Measurements from ENCODE around the gene HOXA10. TPM values are rescaled to one million over a fixed set of nuclear protein-coding genes. Genes with fewer than 3 reads are reported as not detected.
A peak's percentile ranks its signal among the peaks of the same experiment; 100 is the strongest.

HOXA10 gene
- total RNA-seq, 4 donors from 2014 or later = 24.6 to 61.2 (median 40.0) TPM

DNA sequence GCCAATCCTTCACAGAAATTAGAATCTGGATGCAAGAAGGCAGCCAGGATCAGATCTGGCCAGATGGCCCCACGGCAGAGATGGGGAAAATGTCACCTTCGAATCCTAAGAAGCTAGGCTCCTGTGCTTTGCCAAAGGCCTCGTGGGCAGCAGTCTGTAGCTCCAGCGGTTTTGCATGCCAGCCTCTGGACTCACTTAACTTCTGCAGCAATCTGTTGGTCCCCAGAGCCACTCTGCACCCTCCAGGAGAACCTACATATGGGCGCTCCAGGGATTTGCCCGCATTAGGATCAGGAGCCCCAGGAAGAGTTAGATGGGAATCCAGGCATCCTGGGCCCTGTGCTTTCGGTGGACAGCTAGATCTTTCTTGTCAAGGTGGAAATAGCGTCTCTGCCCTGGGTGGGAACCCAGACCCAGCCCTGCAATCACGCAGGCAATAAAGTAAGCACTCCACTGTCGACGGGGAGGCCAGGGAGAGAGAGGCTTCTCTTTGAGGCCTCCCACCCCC, 35.9 kb upstream of the HOXA10 start:
- Histone ChIP-seq H3K4me3 (no peak overlapping the region), H3K36me3 (no peaks in the 10 kb centered on the region), H3K9me3 (no peaks in the 10 kb centered on the region), H3K27ac (no peak overlapping the region), H3K4me1 (peaks cover 6 to 9% of the 10 kb centered on the region in 2 donors), H3K27me3 (peaks cover 19 to 48% (median 45%) of the 10 kb centered on the region in 3 donors)
- no peak for TF ChIP-seq POLR2A (IDR thresholded peaks at IDR 0.05)
- TF ChIP-seq, protein P1, sequence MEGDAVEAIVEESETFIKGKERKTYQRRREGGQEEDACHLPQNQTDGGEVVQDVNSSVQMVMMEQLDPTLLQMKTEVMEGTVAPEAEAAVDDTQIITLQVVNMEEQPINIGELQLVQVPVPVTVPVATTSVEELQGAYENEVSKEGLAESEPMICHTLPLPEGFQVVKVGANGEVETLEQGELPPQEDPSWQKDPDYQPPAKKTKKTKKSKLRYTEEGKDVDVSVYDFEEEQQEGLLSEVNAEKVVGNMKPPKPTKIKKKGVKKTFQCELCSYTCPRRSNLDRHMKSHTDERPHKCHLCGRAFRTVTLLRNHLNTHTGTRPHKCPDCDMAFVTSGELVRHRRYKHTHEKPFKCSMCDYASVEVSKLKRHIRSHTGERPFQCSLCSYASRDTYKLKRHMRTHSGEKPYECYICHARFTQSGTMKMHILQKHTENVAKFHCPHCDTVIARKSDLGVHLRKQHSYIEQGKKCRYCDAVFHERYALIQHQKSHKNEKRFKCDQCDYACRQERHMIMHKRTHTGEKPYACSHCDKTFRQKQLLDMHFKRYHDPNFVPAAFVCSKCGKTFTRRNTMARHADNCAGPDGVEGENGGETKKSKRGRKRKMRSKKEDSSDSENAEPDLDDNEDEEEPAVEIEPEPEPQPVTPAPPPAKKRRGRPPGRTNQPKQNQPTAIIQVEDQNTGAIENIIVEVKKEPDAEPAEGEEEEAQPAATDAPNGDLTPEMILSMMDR (IDR thresholded peaks at IDR 0.05 in 4 of 5, conservative IDR thresholded peaks at IDR 0.05 in 1 of 5) = no peak
- ATAC-seq = no peak
- no peak for DNase-seq
- intact Hi-C loops (cut with DNase I; ENCODE audit: low total_unique reads) (no loop called here), in situ Hi-C loops (cut with MboI; ENCODE audit: low sequenced_read_pairs in 4 of 4) (loop anchor here (5.0 to 25.0 kb wide), 7 partner anchors 352 to 805 kb away; no protein-coding TSS in a partner anchor)

DNA sequence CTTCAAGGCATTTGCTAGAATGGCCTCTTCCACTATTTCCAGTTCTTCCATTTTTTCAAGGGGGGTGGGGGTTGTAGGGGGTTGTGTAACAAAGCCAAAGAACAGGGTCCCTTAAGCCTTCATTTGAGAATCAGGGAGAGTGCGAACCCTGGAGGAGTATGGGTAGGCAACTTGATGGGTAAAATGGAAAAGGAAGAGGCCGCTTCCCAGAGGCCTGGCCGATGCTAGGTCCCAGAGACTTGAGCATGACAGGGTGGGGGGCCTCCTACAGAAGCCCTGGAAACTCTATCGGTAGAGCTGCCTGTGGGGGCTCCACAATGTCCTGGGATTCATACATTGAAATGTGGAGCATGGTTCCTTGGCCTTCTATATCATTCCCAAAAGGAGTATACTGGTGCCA, 34.9 kb upstream of the HOXA10 start:
- TF ChIP-seq, protein P1 (IDR thresholded peaks at IDR 0.05 in 4 of 5, conservative IDR thresholded peaks at IDR 0.05 in 1 of 5) = no peak
- no peak for TF ChIP-seq POLR2A (IDR thresholded peaks at IDR 0.05)
- no peak overlapping the region for H3K27ac ChIP-seq
- ATAC-seq = no peak
- peaks cover 29 to 56% (median 55%) of the 10 kb centered on the region in 3 donors for H3K27me3 ChIP-seq
- in situ Hi-C loops (cut with MboI; ENCODE audit: low sequenced_read_pairs in 4 of 4) (loop anchor here (5.0 to 25.0 kb wide), 7 partner anchors 353 to 806 kb away; no protein-coding TSS in a partner anchor), intact Hi-C loops (cut with DNase I; ENCODE audit: low total_unique reads) (no loop called here)
- H3K36me3 ChIP-seq = no peaks in the 10 kb centered on the region
- no peak overlapping the region for H3K4me3 ChIP-seq
- peaks cover 11 to 13% of the 10 kb centered on the region in 2 donors for H3K4me1 ChIP-seq
- DNase-seq = no peak
- H3K9me3 ChIP-seq = no peaks in the 10 kb centered on the region

DNA sequence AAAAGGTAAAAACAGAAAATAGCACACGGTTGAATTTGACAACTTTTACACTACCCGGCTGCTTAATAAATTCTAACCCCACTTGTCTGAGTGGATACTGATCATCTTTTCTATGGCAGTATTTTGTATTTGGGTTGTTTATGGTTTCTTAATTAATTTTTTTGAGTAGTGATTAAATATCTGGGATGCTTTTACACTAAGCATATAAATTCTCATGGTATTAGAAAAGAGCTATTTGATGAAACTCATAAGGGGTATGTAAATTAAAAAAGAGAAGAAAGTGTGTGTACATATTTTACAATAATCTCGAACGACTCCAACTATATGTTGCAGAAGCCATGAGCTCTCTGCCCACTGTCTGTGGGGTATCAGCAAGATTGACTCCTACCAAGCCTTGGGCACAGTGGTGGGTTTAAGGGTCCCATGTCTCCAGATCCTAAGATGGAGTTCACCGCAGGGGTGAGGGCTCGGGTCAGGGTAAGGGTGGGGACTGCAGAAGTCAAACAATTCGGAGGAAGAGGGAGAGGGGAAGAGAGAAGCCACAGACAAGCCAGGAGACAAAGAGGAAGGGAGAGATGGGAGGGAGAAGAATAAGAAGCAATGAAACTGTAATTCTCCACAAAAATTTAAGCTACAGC, 33.3 kb upstream of the HOXA10 start:
- intact Hi-C loops (cut with DNase I; ENCODE audit: low total_unique reads) = no loop called here
- in situ Hi-C loops (cut with MboI; ENCODE audit: low sequenced_read_pairs in 4 of 4) = loop anchor here (5.0 to 25.0 kb wide), 7 partner anchors 355 to 807 kb away; no protein-coding TSS in a partner anchor

DNA sequence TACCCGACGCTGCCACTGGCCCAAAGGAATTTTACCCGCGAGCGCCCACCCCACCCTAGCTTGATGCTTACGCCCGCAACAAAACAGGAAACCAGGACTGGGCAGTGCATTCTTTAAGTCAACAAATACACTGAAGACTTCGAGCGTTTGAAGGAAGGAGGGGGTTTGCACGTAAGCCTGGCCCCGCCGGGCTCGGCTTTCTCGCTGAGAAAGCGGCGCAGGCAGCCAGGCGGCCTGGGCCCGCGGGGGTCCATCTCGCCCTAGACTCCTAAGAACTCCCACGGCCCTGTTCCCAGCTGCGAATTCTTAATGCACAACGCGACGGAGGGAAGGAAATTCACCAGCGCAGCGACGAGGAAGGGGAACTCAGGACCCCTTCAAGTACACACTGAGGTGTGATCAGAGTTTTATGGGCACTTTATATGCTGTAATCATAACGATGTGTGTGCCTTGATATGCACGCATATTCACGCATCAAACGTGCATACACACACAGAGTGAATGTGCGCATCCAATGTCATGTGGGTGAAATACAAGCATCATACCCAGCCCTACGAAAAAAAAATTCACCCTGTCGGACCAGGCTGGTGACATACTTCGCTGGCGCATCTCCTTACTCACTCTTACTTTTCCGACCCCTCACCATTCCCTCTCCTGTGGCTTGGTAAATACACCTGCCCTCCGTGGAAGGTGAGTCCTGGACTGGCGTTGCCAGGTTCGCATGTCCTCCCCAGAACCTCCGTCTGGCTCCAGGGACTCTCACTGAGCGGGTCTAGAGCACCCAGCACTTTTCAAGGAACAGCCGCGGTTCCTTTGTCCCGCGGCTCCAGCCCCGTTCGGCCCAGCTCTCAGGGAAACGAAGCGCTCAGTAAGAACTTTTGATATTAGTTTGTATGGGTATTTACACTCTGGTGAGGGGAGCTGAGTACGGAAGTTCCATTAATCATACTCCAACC, 31.5 kb upstream of the HOXA10 start:
- no peaks in the 10 kb centered on the region for H3K9me3 ChIP-seq
- peaks cover 11 to 12% of the 10 kb centered on the region in 2 donors for H3K4me1 ChIP-seq
- H3K36me3 ChIP-seq = no peaks in the 10 kb centered on the region
- H3K4me3 ChIP-seq = peak overlapping the region; percentile 26 to 54 (median 34)
- intact Hi-C loops (cut with DNase I; ENCODE audit: low total_unique reads) = no loop called here
- no peak for TF ChIP-seq POLR2A (IDR thresholded peaks at IDR 0.05)
- TF ChIP-seq, protein P1 (IDR thresholded peaks at IDR 0.05 in 4 of 5, conservative IDR thresholded peaks at IDR 0.05 in 1 of 5) = no peak
- no peak overlapping the region for H3K27ac ChIP-seq
- H3K27me3 ChIP-seq = peaks cover 41 to 68% (median 59%) of the 10 kb centered on the region in 3 donors
- DNase-seq = no peak
- in situ Hi-C loops (cut with MboI; ENCODE audit: low sequenced_read_pairs in 4 of 4) = loop anchor here (5.0 to 25.0 kb wide), 7 partner anchors 357 to 809 kb away; no protein-coding TSS in a partner anchor
- no peak for ATAC-seq

More for the DNA sequence above, 33.3 kb upstream of the HOXA10 start:
- H3K27ac ChIP-seq = no peak overlapping the region
- H3K4me1 ChIP-seq = peaks cover 11 to 13% of the 10 kb centered on the region in 2 donors
- TF ChIP-seq, protein P1 (IDR thresholded peaks at IDR 0.05 in 4 of 5, conservative IDR thresholded peaks at IDR 0.05 in 1 of 5) = no peak
- no peak for TF ChIP-seq POLR2A (IDR thresholded peaks at IDR 0.05)
- ATAC-seq (no peak), DNase-seq (no peak)
- no peaks in the 10 kb centered on the region for H3K9me3 ChIP-seq
- peaks cover 40 to 62% (median 58%) of the 10 kb centered on the region in 3 donors for H3K27me3 ChIP-seq
- no peak overlapping the region for H3K4me3 ChIP-seq
- no peaks in the 10 kb centered on the region for H3K36me3 ChIP-seq
